GM23338 (cell line): Measurements from ENCODE around the gene BICD2. TPM values are rescaled to one million over a fixed set of nuclear protein-coding genes. Genes with fewer than 3 reads are reported as not detected.

ENCODE experiments used
- ATAC-seq: fragments of 200-7000 bp; cut with Tn5 transposase; 3 replicates; pipeline ENCODE4 v1.9.1; 2020
- DNase-seq: peaks from one replicate; pipeline ENCODE4 v3.0.0-alpha.2; 2015; ENCODE audit warnings: low spot score
- H2AFZ ChIP-seq: fragments of 200-600 bp; sonication (generic); 2 replicates; pipeline ENCODE4 v1.8.0; 2016; ENCODE audit warnings: antibody characterized with exemption, mild to moderate bottlenecking, moderate library complexity
- H3F3A ChIP-seq: fragments of 200-600 bp; sonication (generic); replicated peaks from 2 replicates; pipeline ENCODE4 v1.8.0; 2017; ENCODE audit warnings: antibody characterized with exemption, mixed run types, low read depth
- H3K27ac ChIP-seq: fragments of 200-600 bp; sonication (generic); 2 replicates; pipeline ENCODE4 v1.6.1; 2016; ENCODE audit warnings: low read depth
- H3K27me3 ChIP-seq: fragments of 200-600 bp; sonication (generic); 2 replicates; pipeline ENCODE4 v1.8.0; 2016; ENCODE audit warnings: mild to moderate bottlenecking, mixed run types, moderate library complexity; ENCODE audit not compliant: insufficient read depth
- H3K36me3 ChIP-seq: fragments of 200-600 bp; sonication (generic); 2 replicates; pipeline ENCODE4 v1.8.0; 2016; ENCODE audit warnings: mild to moderate bottlenecking; ENCODE audit not compliant: insufficient read depth
- H3K4me1 ChIP-seq: fragments of 200-600 bp; sonication (generic); 2 replicates; pipeline ENCODE4 v1.8.0; 2016; ENCODE audit warnings: mild to moderate bottlenecking, moderate library complexity; ENCODE audit not compliant: insufficient read depth
- H3K4me2 ChIP-seq: fragments of 200-600 bp; sonication (generic); 2 replicates; pipeline ENCODE4 v1.7.1; 2017; ENCODE audit warnings: mixed run types
- H3K4me3 ChIP-seq: fragments of 200-600 bp; sonication (generic); 2 replicates; pipeline ENCODE4 v1.6.1; 2016; ENCODE audit warnings: mixed run types
- H3K79me2 ChIP-seq: fragments of 200-600 bp; sonication (generic); replicated peaks from 2 replicates; pipeline ENCODE4 v1.8.0; 2017; ENCODE audit warnings: mild to moderate bottlenecking; ENCODE audit not compliant: insufficient read depth
- H3K9me2 ChIP-seq: fragments of 200-600 bp; sonication (generic); 2 replicates; pipeline ENCODE4 v1.8.0; 2017; ENCODE audit not compliant: insufficient read depth
- H4K20me1 ChIP-seq: fragments of 200-600 bp; sonication (generic); replicated peaks from 2 replicates; pipeline ENCODE4 v1.8.0; 2017; ENCODE audit warnings: mild to moderate bottlenecking; ENCODE audit not compliant: insufficient read depth
- H3K27ac Mint-ChIP-seq: 2 replicates; pipeline ENCODE4 v1.8.0; 2020; ENCODE audit warnings: inconsistent platforms, mild to moderate bottlenecking, moderate library complexity, mixed read lengths
- H3K27me3 Mint-ChIP-seq: 3 replicates; pipeline ENCODE4 v1.8.0; 2022; ENCODE audit warnings: low read depth, mild to moderate bottlenecking, moderate library complexity, mixed read lengths, inconsistent platforms; ENCODE audit not compliant: insufficient read depth, poor library complexity
- H3K36me3 Mint-ChIP-seq: 3 replicates; pipeline ENCODE4 v1.8.0; 2021; ENCODE audit warnings: low read depth, mild to moderate bottlenecking, inconsistent platforms, moderate library complexity, mixed read lengths
- H3K4me1 Mint-ChIP-seq: 3 replicates; pipeline ENCODE4 v1.8.0; 2020; ENCODE audit warnings: mild to moderate bottlenecking, inconsistent platforms, mixed read lengths
- H3K4me3 Mint-ChIP-seq: 3 replicates; pipeline ENCODE4 v1.8.0; 2021; ENCODE audit warnings: moderate library complexity, mild to moderate bottlenecking, inconsistent platforms, mixed read lengths
- H3K9me3 Mint-ChIP-seq: 3 replicates; pipeline ENCODE4 v1.8.0; 2020; ENCODE audit warnings: moderate library complexity, mild to moderate bottlenecking, inconsistent platforms, mixed read lengths
- CREB1 ChIP-seq: fragments of 250-450 bp; sonication (Bioruptor Pico); IDR thresholded peaks from 2 replicates; pipeline ENCODE4 v1.5.0; 2020; ENCODE audit warnings: low read depth, mild to moderate bottlenecking, moderate library complexity
- EZH2 ChIP-seq: fragments of 200-600 bp; sonication (generic); IDR thresholded peaks from one replicate; pipeline ENCODE4 v1.8.0; 2017; ENCODE audit warnings: antibody characterized with exemption, mild to moderate bottlenecking, low read depth; ENCODE audit not compliant: unreplicated experiment
- EZH2phosphoT487 ChIP-seq: fragments of 200-600 bp; sonication (generic); IDR thresholded peaks from one replicate; pipeline ENCODE4 v1.8.1; 2018; ENCODE audit warnings: antibody characterized with exemption; ENCODE audit not compliant: unreplicated experiment
- JUNB ChIP-seq: IDR thresholded peaks from one replicate; pipeline ENCODE4 v1.6.1; 2016; ENCODE audit warnings: antibody characterized with exemption; ENCODE audit not compliant: unreplicated experiment
- NANOG ChIP-seq: IDR thresholded peaks from 2 replicates; pipeline ENCODE4 v1.6.1; 2016; ENCODE audit warnings: antibody characterized with exemption, borderline replicate concordance
- POLR2AphosphoS5 ChIP-seq: IDR thresholded peaks from 2 replicates; pipeline ENCODE4 v1.6.1; 2016; ENCODE audit warnings: antibody characterized with exemption, low read depth
- REST ChIP-seq: IDR thresholded peaks from one replicate; pipeline ENCODE4 v1.6.1; 2018; ENCODE audit warnings: antibody characterized with exemption; ENCODE audit not compliant: unreplicated experiment
- STAT1 ChIP-seq: IDR thresholded peaks from one replicate; pipeline ENCODE4 v1.6.1; 2016; ENCODE audit warnings: antibody characterized with exemption; ENCODE audit not compliant: unreplicated experiment
- ZNF114 ChIP-seq: fragments of 250-450 bp; sonication (Bioruptor Pico); IDR thresholded peaks from 2 replicates; pipeline ENCODE4 v1.5.0; 2020; ENCODE audit warnings: mild to moderate bottlenecking, moderate library complexity
- ZNF331 ChIP-seq: fragments of 250-450 bp; sonication (Bioruptor Pico); IDR thresholded peaks from 2 replicates; pipeline ENCODE4 v1.5.0; 2020; ENCODE audit warnings: low read depth, mild to moderate bottlenecking, moderate library complexity
- polyA plus RNA-seq: library from polyadenylated mRNA; unstranded; fragments of >200 nt; fragmentation: Nextera tagmentation; extraction: Ambion mirVana; gene quantifications from 2 replicates; pipeline ENCODE4 v1.2.1, GENCODE V29; 2016
- total RNA-seq: library from RNA; depleted of rRNA; stranded (reverse); fragments of >200 nt; shearing (Covaris generic); gene quantifications from 2 replicates; pipeline ENCODE4 v1.2.3, GENCODE V29; 2014
- TF ChIP-seq, protein P1 (sequence below): fragments of 250-450 bp; sonication (Bioruptor Pico); IDR thresholded peaks from 2 replicates; pipeline ENCODE4 v1.5.0; 2020; ENCODE audit warnings: mild to moderate bottlenecking, moderate library complexity
- TF ChIP-seq, protein P2 (sequence below), 2 experiments: fragments of 200-600 bp in 1 of 2; sonication (generic) in 1 of 2; conservative IDR thresholded peaks; 2 replicates each; pipeline versions ENCODE4 v1.5.1 to v1.6.1; 2016 to 2017; ENCODE audit warnings: antibody characterized with exemption in 2 of 2, low read depth in 2 of 2, mild to moderate bottlenecking in 2 of 2, moderate library complexity in 1 of 2
- TF ChIP-seq, protein P3 (sequence below): IDR thresholded peaks from 2 replicates; pipeline ENCODE4 v1.6.1; 2016; ENCODE audit warnings: antibody characterized with exemption

Gene BICD2
- total and polyA plus RNA-seq, 2 experiments from 2014 or later, result 8.7 to 34.3 TPM

DNA sequence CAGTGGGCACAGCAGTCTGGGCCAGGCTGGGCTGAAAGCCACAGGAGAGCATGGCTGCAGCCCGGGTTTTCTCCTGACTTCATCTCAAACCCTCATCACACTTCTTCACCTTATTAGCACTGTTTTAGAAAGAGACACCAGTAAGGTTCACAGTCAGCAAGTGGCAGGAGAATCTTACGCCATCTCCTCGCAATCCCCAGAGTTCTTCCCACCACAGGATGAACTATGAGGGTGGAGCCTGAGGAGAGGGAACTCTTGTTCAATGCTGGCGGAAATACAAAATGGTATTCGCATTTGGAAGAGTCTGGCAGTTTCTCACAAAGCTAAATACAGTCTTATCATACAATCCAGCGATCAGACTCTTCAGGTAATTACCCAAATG, 14.7 kb downstream of the BICD2 start:
- peaks cover 14% of the 10 kb centered on the region for H3K36me3 Mint-ChIP-seq
- TF ChIP-seq NANOG (no peak), REST (no peak), ZNF331 (CRISPR knock-in tag) (no peak), STAT1 (no peak), JUNB (no peak), CREB1 (CRISPR knock-in tag) (no peak), ZNF114 (CRISPR knock-in tag) (no peak), POLR2AphosphoS5 (no peak), EZH2 (no peak), EZH2phosphoT487 (no peak)
- TF ChIP-seq, protein P1, sequence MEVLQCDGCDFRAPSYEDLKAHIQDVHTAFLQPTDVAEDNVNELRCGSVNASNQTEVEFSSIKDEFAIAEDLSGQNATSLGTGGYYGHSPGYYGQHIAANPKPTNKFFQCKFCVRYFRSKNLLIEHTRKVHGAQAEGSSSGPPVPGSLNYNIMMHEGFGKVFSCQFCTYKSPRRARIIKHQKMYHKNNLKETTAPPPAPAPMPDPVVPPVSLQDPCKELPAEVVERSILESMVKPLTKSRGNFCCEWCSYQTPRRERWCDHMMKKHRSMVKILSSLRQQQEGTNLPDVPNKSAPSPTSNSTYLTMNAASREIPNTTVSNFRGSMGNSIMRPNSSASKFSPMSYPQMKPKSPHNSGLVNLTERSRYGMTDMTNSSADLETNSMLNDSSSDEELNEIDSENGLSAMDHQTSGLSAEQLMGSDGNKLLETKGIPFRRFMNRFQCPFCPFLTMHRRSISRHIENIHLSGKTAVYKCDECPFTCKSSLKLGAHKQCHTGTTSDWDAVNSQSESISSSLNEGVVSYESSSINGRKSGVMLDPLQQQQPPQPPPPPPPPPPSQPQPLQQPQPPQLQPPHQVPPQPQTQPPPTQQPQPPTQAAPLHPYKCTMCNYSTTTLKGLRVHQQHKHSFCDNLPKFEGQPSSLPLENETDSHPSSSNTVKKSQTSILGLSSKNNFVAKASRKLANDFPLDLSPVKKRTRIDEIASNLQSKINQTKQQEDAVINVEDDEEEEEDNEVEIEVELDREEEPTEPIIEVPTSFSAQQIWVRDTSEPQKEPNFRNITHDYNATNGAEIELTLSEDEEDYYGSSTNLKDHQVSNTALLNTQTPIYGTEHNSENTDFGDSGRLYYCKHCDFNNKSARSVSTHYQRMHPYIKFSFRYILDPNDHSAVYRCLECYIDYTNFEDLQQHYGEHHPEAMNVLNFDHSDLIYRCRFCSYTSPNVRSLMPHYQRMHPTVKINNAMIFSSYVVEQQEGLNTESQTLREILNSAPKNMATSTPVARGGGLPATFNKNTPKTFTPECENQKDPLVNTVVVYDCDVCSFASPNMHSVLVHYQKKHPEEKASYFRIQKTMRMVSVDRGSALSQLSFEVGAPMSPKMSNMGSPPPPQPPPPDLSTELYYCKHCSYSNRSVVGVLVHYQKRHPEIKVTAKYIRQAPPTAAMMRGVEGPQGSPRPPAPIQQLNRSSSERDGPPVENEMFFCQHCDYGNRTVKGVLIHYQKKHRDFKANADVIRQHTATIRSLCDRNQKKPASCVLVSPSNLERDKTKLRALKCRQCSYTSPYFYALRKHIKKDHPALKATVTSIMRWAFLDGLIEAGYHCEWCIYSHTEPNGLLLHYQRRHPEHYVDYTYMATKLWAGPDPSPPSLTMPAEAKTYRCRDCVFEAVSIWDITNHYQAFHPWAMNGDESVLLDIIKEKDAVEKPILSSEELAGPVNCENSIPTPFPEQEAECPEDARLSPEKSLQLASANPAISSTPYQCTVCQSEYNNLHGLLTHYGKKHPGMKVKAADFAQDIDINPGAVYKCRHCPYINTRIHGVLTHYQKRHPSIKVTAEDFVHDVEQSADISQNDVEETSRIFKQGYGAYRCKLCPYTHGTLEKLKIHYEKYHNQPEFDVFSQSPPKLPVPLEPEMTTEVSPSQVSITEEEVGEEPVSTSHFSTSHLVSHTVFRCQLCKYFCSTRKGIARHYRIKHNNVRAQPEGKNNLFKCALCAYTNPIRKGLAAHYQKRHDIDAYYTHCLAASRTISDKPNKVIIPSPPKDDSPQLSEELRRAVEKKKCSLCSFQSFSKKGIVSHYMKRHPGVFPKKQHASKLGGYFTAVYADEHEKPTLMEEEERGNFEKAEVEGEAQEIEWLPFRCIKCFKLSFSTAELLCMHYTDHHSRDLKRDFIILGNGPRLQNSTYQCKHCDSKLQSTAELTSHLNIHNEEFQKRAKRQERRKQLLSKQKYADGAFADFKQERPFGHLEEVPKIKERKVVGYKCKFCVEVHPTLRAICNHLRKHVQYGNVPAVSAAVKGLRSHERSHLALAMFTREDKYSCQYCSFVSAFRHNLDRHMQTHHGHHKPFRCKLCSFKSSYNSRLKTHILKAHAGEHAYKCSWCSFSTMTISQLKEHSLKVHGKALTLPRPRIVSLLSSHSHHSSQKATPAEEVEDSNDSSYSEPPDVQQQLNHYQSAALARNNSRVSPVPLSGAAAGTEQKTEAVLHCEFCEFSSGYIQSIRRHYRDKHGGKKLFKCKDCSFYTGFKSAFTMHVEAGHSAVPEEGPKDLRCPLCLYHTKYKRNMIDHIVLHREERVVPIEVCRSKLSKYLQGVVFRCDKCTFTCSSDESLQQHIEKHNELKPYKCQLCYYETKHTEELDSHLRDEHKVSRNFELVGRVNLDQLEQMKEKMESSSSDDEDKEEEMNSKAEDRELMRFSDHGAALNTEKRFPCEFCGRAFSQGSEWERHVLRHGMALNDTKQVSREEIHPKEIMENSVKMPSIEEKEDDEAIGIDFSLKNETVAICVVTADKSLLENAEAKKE (CRISPR knock-in tag), result no peak
- TF ChIP-seq, protein P2, sequence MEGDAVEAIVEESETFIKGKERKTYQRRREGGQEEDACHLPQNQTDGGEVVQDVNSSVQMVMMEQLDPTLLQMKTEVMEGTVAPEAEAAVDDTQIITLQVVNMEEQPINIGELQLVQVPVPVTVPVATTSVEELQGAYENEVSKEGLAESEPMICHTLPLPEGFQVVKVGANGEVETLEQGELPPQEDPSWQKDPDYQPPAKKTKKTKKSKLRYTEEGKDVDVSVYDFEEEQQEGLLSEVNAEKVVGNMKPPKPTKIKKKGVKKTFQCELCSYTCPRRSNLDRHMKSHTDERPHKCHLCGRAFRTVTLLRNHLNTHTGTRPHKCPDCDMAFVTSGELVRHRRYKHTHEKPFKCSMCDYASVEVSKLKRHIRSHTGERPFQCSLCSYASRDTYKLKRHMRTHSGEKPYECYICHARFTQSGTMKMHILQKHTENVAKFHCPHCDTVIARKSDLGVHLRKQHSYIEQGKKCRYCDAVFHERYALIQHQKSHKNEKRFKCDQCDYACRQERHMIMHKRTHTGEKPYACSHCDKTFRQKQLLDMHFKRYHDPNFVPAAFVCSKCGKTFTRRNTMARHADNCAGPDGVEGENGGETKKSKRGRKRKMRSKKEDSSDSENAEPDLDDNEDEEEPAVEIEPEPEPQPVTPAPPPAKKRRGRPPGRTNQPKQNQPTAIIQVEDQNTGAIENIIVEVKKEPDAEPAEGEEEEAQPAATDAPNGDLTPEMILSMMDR (conservative IDR thresholded peaks at IDR 0.05; ENCODE audit: low read depth in 2 of 2), result no peak
- TF ChIP-seq, protein P3, sequence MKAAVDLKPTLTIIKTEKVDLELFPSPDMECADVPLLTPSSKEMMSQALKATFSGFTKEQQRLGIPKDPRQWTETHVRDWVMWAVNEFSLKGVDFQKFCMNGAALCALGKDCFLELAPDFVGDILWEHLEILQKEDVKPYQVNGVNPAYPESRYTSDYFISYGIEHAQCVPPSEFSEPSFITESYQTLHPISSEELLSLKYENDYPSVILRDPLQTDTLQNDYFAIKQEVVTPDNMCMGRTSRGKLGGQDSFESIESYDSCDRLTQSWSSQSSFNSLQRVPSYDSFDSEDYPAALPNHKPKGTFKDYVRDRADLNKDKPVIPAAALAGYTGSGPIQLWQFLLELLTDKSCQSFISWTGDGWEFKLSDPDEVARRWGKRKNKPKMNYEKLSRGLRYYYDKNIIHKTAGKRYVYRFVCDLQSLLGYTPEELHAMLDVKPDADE, result no peak
- Histone ChIP-seq H3K27me3 (no peaks in the 10 kb centered on the region), H3K4me2 (no peak overlapping the region), H3K4me3 (no peak overlapping the region), H4K20me1 (peaks cover 11% of the 10 kb centered on the region), H3K9me2 (no peaks in the 10 kb centered on the region), H3K36me3 (no peaks in the 10 kb centered on the region), H3K4me1 (peaks cover 15% of the 10 kb centered on the region), H3K79me2 (peaks cover 95% of the 10 kb centered on the region), H3F3A (no peaks in the 10 kb centered on the region), H2AFZ (no peak overlapping the region), H3K27ac (no peak overlapping the region)
- H3K9me3 Mint-ChIP-seq, result no peaks in the 10 kb centered on the region; the same call in 2 of the 3 replicates
- DNase-seq (no peak), ATAC-seq (no peak)
- no peak overlapping the region for H3K4me3 Mint-ChIP-seq
- no peak overlapping the region for H3K27ac Mint-ChIP-seq
- H3K27me3 Mint-ChIP-seq, result peaks cover 20% of the 10 kb centered on the region
- peaks cover 60% of the 10 kb centered on the region for H3K4me1 Mint-ChIP-seq
